OCI-LY7 (cell line): ENCODE results near the gene PABPC1L. TPM values are rescaled to one million over a fixed set of nuclear protein-coding genes. Genes with fewer than 3 reads are reported as not detected.
A peak's percentile ranks its signal among the peaks of the same experiment; 100 is the strongest.

Source experiments
- BruUV-seq: library from RNA; stranded (reverse); fragments of 400-500 nt; replicated peaks from 2 replicates; lab custom pipeline; 2021; lab: Mats Ljungman, UMichigan
- CTCF ChIA-PET: fragments of 300-600 bp; sonication (Branson Sonifier 250); formaldehyde crosslinking; loops from one replicate; lab custom pipeline; 2022; ENCODE audit warnings: antibody characterized with exemption; ENCODE audit not compliant: unreplicated experiment; lab: Charles Lee
- POLR2A ChIA-PET: fragments of 300-600 bp; sonication (Branson Sonifier 250); formaldehyde crosslinking; loops from one replicate; lab custom pipeline; 2022; ENCODE audit warnings: antibody characterized with exemption; lab: Charles Lee
- DNase-seq: peaks from one replicate; pipeline ENCODE4 v3.0.0-alpha.2; 2015; ENCODE audit warnings: low spot score
- H2AFZ ChIP-seq: fragments of 200-600 bp; sonication (generic), shearing (Covaris generic); 2 replicates; pipeline ENCODE4 v1.6.1; 2014; ENCODE audit warnings: mild to moderate bottlenecking, antibody characterized with exemption, low read length, moderate library complexity
- H3K27ac ChIP-seq: fragments of 200-600 bp; sonication (generic); 2 replicates; pipeline ENCODE4 v1.5.1; 2014; ENCODE audit warnings: mixed run types, low read depth, mild to moderate bottlenecking, moderate library complexity, low read length, inconsistent platforms; ENCODE audit not compliant: poor library complexity, severe bottlenecking
- H3K36me3 ChIP-seq: fragments of 200-600 bp; sonication (generic); 2 replicates; pipeline ENCODE4 v1.6.1; 2014; ENCODE audit warnings: mild to moderate bottlenecking, antibody characterized with exemption, low read length, moderate library complexity, mixed read lengths; ENCODE audit not compliant: insufficient read depth
- H3K4me1 ChIP-seq: fragments of 200-600 bp; sonication (generic); 2 replicates; pipeline ENCODE4 v1.5.1; 2014; ENCODE audit warnings: mild to moderate bottlenecking, low read length; ENCODE audit not compliant: insufficient read depth, poor library complexity, severe bottlenecking
- H3K4me2 ChIP-seq: fragments of 200-600 bp; sonication (generic); 2 replicates; pipeline ENCODE4 v1.6.1; 2014; ENCODE audit warnings: mild to moderate bottlenecking, low read length
- H3K4me3 ChIP-seq: fragments of 200-600 bp; sonication (generic); 2 replicates; pipeline ENCODE4 v1.5.1; 2014; ENCODE audit warnings: mild to moderate bottlenecking, low read depth, low read length; ENCODE audit not compliant: poor library complexity, severe bottlenecking
- H3K79me2 ChIP-seq: fragments of 200-600 bp; sonication (generic); 2 replicates; pipeline ENCODE4 v1.6.1; 2016; ENCODE audit warnings: low read depth, mild to moderate bottlenecking, low read length, moderate library complexity, mixed read lengths; ENCODE audit not compliant: insufficient read depth
- H3K9me2 ChIP-seq: fragments of 200-600 bp; sonication (generic); 2 replicates; pipeline ENCODE4 v1.6.1; 2016; ENCODE audit warnings: mild to moderate bottlenecking, low read length, mixed read lengths; ENCODE audit not compliant: insufficient read depth
- H3K9me3 ChIP-seq: fragments of 200-600 bp; sonication (generic); 2 replicates; pipeline ENCODE4 v1.6.1; 2014; ENCODE audit warnings: mild to moderate bottlenecking, mixed run types, low read length, mixed read lengths
- H4K20me1 ChIP-seq: fragments of 200-600 bp; sonication (generic); 2 replicates; pipeline ENCODE4 v1.6.1; 2014; ENCODE audit warnings: mild to moderate bottlenecking, antibody characterized with exemption, low read length, moderate library complexity, mixed read lengths; ENCODE audit not compliant: insufficient read depth
- CTCF ChIP-seq: fragments of 200-600 bp; sonication (generic); conservative IDR thresholded peaks from 2 replicates; pipeline ENCODE4 v1.5.1; 2014; ENCODE audit warnings: mild to moderate bottlenecking, antibody characterized with exemption, low read length, moderate library complexity, mixed read lengths
- EZH2phosphoT487 ChIP-seq: fragments of 200-600 bp; sonication (generic); IDR thresholded peaks from 2 replicates; pipeline ENCODE4 v1.6.1; 2018; ENCODE audit warnings: low read depth, borderline replicate concordance, mild to moderate bottlenecking, mixed run types, antibody characterized with exemption, low read length, moderate library complexity, mixed read lengths
- intact Hi-C: fragments of 100-400 bp; cut with micrococcal nuclease; formaldehyde crosslinking; loops from one replicate; pipeline ENCODE4 v1.10.0; 2022; ENCODE audit not compliant: unreplicated experiment
- total RNA-seq, 2 experiments: library from RNA; depleted of rRNA in 1 of 2; stranded (reverse); fragments of >200 nt in 1 of 2; shearing (Covaris generic) in 1 of 2; gene quantifications; 2 replicates each; pipeline ENCODE4 v1.2.3, GENCODE V29; 2014 to 2022

Gene PABPC1L
- total RNA-seq, 2 experiments from 2014 or later, result 58.7 to 171 TPM

DNA sequence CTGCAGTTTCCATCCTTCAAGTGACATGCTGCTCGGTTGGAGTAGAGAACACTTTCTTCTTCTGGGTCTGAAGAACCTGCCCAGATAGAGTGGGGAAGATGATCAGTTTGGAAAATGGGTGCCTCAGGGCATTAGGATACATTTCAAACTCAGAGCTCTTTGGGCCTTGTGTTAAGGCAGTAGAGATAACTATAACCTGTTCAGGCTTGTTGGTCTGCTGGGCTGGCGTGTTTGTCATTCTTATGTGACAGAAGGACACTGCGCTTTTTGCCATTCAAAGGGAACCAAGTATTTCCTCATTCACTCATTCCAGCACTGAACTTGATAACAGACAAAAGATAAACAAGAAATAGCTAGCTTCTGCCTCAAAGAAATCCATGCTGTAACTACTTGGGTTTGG, 46.5 kb downstream of the PABPC1L start:
- ChIA-PET CTCF (no interaction called here), POLR2A (interaction anchor here (0.9 to 1.4 kb wide), 2 partner anchors 11 to 21 kb away, joined by 3 to 4 read pairs; no protein-coding TSS in a partner anchor)
- Histone ChIP-seq H3K4me1 (peaks cover 45% of the 10 kb centered on the region), H3K27ac (no peak overlapping the region), H2AFZ (no peak overlapping the region), H3K9me2 (no peaks in the 10 kb centered on the region), H3K9me3 (no peaks in the 10 kb centered on the region), H3K4me2 (peak overlapping the region; percentile 53), H3K4me3 (no peak overlapping the region), H3K79me2 (peaks cover 37% of the 10 kb centered on the region), H3K36me3 (peaks cover 73% of the 10 kb centered on the region), H4K20me1 (peaks cover 5% of the 10 kb centered on the region; the same call in 1 of the 2 replicates)
- no peak for DNase-seq
- no TSS peak for BruUV-seq
- no peak for TF ChIP-seq EZH2phosphoT487
- intact Hi-C loops, result no loop called here

DNA sequence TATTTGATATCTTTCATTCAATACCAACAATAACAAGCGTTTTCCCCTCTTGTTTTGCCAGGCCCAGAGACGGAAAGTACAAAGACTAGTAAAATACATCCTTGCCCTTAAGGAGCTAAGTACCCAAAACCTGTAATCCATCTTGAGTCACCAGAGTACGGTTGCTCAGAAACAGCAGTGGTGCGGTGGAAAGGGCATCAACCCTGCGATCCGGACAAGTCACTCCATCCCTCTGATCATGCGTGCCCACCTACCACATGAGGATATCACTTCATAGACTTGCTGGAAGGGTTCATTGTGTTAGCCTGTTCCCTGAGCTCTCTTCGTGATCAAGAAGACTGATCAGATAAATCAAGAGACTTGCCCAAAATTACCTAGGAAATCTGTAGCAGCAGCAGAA, 48.4 kb downstream of the PABPC1L start:
- H4K20me1 ChIP-seq, result peaks cover 5% of the 10 kb centered on the region; the same call in 1 of the 2 replicates
- H3K9me2 ChIP-seq, result no peaks in the 10 kb centered on the region
- H3K4me3 ChIP-seq, result peak overlapping the region; percentile 81
- peaks cover 54% of the 10 kb centered on the region for H3K36me3 ChIP-seq
- CTCF ChIA-PET, result interaction anchor here (0.9 kb wide), 1 partner anchor 307 kb away, joined by 3 read pairs; the partner anchor contains the start of gene ADA
- intact Hi-C loops, result no loop called here
- TF ChIP-seq CTCF (no peak), EZH2phosphoT487 (no peak)
- H3K79me2 ChIP-seq, result peaks cover 37% of the 10 kb centered on the region
- peaks cover 53% of the 10 kb centered on the region for H3K4me1 ChIP-seq
- no peak overlapping the region for H3K27ac ChIP-seq
- BruUV-seq, result no TSS peak
- no peak for DNase-seq
- POLR2A ChIA-PET, result interaction anchor here (0.7 to 1.6 kb wide), 5 partner anchors 17 to 341 kb away, joined by 3 to 5 read pairs (median 4); no protein-coding TSS in a partner anchor
- no peaks in the 10 kb centered on the region for H3K9me3 ChIP-seq
- H3K4me2 ChIP-seq, result peak overlapping the region; percentile 82
- H2AFZ ChIP-seq, result no peak overlapping the region

- POLR2A ChIA-PET, result interaction anchor here (0.6 to 2.8 kb wide), 5 partner anchors 11 to 18 kb away, joined by 4 to 17 read pairs (median 5); no protein-coding TSS in a partner anchor
- BruUV-seq, result TSS peak; percentile 68
- no peak overlapping the region for H3K27ac ChIP-seq
- H3K4me3 ChIP-seq, result peak overlapping the region; percentile 81
- H3K79me2 ChIP-seq, result peaks cover 37% of the 10 kb centered on the region
- TF ChIP-seq EZH2phosphoT487 (no peak), CTCF (no peak)
- H3K4me1 ChIP-seq, result peaks cover 62% of the 10 kb centered on the region
- H2AFZ ChIP-seq, result no peak overlapping the region
- peaks cover 5% of the 10 kb centered on the region; the same call in 1 of the 2 replicates for H4K20me1 ChIP-seq
- no peaks in the 10 kb centered on the region for H3K9me2 ChIP-seq
- CTCF ChIA-PET, result interaction anchor here (0.9 kb wide), 1 partner anchor 308 kb away, joined by 3 read pairs; the partner anchor contains the start of gene ADA
- peak overlapping the region; percentile 82 for H3K4me2 ChIP-seq
- intact Hi-C loops, result no loop called here
- peaks cover 45% of the 10 kb centered on the region for H3K36me3 ChIP-seq
- H3K9me3 ChIP-seq, result no peaks in the 10 kb centered on the region
- no peak for DNase-seq
These were observed 49.3 kb downstream of the PABPC1L start for GRCh38 chr20:44959082-44959637.
